Measurements from ENCODE around the gene MYADML2.

MYADML2 gene

DNA sequence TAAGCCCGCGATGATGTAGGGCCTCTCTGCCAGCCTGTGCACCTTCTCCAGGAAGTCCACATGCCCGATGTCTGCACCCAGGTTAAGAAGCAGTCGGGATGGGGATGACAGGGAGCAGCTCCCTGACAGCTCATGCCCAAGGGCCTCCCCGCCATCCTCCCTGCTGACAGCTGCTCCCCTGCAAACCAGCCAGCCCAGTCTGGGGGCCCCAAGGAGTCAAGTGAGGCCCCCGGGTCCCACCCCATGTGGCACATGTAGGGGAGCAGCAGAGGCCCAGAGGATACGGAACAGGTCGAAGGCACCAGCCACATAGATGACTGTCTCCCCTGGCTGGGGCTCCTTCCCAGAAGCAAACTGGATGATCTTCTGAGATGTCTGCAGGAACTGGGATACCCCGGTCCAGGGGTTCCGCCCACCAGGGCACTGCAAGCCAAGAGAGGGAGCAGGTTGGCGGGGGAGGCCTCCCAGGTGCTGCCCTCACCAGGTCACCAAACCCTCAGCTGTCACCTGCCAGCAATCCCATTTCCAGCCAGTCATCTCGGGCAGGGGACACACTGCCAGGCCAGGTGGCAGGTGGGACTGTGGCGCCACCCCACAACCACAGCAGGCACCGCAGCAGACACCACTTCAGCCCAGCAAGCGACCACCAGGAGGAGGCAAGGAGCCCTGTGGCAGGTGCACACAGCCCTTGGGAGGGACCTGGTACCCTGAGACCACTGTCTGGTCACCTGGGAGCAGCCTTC lies 40.4 kb downstream of the MYADML2 start:
- Mint-ChIP-seq H3K27me3 (peaks cover under 1% of the 10 kb centered on the region), H3K36me3 (peaks cover 29% of the 10 kb centered on the region), H3K9me3 (no peaks in the 10 kb centered on the region), H3K27ac (no peak overlapping the region), H3K4me1 (peaks cover 17% of the 10 kb centered on the region), H3K4me3 (no peak overlapping the region)
- no peak for ATAC-seq

DNA sequence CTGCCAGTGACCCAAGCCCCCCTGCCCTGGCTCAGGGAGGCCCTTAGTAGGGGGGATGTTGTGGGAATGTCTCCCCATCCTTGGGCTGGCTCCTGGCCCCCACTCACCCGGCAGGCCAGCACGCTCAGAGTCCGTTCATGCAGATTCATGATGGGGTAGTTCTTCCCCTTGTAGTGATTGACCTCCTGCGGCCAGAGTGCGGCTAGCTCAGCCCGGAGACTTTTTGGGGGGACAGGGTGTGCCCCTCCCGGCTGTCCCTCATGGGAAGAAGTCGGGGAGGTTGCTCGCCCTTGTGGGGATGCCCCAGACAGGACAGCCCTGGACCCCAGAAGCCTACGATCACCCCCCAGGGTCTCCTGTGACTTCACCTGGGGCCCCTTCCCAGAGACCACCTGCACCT lies 41.0 kb downstream of the MYADML2 start:
- Mint-ChIP-seq H3K9me3 (no peaks in the 10 kb centered on the region), H3K27ac (no peak overlapping the region), H3K4me3 (no peak overlapping the region), H3K4me1 (peaks cover 21% of the 10 kb centered on the region), H3K36me3 (peaks cover 30% of the 10 kb centered on the region), H3K27me3 (peaks cover 7% of the 10 kb centered on the region)
- no peak for ATAC-seq

DNA sequence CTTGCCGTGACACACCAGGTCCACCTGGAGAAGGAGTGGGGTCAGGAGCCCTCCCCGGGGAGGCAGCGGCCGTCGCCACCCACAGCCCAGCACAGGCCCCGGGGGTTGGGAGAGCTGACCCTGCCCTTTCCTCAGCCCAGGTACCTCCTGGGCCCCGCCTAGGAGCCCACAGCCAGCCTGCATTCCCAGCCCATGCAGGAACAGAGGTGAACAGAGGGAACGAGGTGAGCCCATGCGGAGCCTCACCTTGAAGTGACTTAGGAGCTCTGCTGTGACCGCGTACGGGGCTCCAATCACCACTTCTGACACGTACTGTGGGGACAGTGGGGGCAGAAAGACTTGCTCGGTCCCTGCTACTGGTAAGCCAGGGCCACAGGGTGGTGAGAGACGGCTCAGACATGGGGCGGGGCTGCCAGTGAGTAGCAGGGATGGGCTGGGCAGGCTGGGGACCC lies 41.6 kb downstream of the MYADML2 start:
- Mint-ChIP-seq H3K27me3 (peaks cover 12% of the 10 kb centered on the region), H3K4me3 (no peak overlapping the region), H3K27ac (no peak overlapping the region), H3K36me3 (peaks cover 36% of the 10 kb centered on the region), H3K4me1 (peaks cover 20% of the 10 kb centered on the region), H3K9me3 (no peaks in the 10 kb centered on the region)
- ATAC-seq: no peak

DNA sequence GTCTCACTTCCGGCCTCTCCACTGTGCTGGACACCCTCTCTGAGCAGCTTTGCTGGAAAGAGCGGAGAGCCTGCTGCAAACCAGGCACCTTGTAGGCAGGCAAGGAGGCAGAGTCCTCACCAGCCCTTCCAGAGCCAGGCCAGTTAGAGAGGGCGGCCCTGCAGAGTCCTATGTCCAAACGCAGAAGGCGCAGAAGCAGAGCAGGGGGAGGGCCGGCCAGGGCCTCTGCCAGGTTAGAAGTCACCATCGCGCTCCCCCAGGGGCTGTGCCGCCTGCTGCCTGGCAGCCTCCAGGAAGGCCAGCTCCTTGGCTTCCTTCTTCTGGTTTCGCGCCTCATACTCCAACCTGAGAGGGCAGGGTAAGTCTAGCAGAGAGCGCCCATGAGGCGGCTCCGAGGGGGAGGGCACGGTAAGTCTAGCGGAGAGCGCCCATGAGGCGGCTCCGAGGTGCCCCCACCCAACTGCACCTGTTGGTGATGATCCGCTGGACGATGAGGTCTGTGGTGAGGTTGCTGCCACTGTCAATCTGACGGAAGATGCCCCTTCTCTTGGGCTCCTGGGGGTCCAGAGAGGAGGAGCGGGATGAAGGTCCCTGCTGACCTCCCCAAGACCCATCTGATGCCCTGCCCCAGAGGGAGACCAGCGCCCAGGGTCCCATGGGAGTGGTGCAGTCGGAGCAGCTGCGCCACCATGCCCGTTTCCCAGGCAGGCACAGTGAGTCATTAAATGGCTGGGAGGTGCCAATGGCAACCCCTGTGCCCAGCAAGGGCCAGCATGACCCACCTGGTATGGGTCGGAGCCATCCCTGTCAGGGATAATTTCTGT lies 42.2 kb downstream of the MYADML2 start:
- H3K9me3 Mint-ChIP-seq: no peaks in the 10 kb centered on the region
- H3K4me3 Mint-ChIP-seq: no peak overlapping the region
- no peak for ATAC-seq
- H3K4me1 Mint-ChIP-seq: peaks cover 14% of the 10 kb centered on the region
- peaks cover 42% of the 10 kb centered on the region for H3K36me3 Mint-ChIP-seq
- H3K27me3 Mint-ChIP-seq: peaks cover 14% of the 10 kb centered on the region
- no peak overlapping the region for H3K27ac Mint-ChIP-seq

DNA sequence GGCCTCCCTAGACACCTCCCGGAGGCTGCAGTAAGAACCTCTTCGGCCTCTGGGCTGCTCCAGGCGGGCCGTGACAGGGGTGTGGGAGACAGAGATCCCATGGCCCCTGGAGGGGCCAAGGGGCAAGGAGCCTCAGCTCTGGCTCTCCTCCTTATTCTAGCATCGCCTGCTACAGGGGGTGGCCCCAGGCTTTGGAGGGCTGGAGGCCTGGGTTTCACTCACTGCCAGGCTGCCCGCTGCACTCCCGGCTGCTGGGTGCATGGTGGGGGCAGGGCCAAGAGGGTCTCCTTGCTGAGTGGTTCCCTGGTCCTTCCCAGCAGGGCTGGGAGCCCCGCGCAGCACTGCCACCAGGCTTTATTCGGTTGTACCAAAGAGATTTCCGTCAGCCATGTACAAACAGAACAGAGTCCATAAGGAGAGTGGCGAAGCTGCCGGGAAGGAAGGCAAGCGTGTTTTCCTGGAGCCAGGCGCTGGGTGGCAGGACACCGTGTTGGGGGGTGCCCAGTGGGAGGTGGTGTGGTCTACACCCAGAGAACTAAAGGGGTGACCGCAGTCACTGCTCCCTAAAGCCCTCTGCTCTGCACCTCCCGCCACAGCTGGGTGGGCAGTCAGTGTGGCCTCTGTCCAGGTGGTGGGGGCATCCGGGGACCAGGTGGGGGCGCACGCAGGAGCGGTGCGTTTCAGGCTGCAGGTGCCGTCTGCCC lies 43.0 kb downstream of the MYADML2 start:
- peaks cover 48% of the 10 kb centered on the region for H3K36me3 Mint-ChIP-seq
- ATAC-seq: no peak
- H3K9me3 Mint-ChIP-seq: no peaks in the 10 kb centered on the region
- peaks cover 14% of the 10 kb centered on the region for H3K27me3 Mint-ChIP-seq
- H3K27ac Mint-ChIP-seq: no peak overlapping the region
- H3K4me3 Mint-ChIP-seq: no peak overlapping the region
- peaks cover 6% of the 10 kb centered on the region for H3K4me1 Mint-ChIP-seq

DNA sequence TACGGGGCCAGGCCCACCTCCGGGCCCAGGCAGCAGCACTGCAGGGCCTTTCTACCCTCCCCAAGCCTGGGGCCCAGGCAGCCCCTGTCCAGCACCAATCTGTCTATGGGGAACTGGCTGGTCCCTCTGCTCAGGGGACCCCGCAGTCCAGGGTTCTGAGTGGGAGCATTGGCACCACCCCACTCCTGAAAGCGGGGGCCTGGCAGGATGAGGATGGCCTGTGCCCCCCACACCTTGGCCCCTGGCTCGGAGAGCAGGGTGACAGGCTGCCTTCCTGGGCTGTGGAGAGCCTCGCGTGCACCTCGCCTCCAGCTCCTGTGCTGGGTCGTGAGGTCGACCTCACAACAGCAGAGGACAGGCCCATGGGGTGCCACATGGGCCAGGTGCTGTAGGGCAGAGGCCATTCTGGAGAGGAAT lies 43.6 kb downstream of the MYADML2 start:
- Mint-ChIP-seq H3K4me1 (peaks cover 6% of the 10 kb centered on the region), H3K36me3 (peaks cover 42% of the 10 kb centered on the region)
- no peak for ATAC-seq

DNA sequence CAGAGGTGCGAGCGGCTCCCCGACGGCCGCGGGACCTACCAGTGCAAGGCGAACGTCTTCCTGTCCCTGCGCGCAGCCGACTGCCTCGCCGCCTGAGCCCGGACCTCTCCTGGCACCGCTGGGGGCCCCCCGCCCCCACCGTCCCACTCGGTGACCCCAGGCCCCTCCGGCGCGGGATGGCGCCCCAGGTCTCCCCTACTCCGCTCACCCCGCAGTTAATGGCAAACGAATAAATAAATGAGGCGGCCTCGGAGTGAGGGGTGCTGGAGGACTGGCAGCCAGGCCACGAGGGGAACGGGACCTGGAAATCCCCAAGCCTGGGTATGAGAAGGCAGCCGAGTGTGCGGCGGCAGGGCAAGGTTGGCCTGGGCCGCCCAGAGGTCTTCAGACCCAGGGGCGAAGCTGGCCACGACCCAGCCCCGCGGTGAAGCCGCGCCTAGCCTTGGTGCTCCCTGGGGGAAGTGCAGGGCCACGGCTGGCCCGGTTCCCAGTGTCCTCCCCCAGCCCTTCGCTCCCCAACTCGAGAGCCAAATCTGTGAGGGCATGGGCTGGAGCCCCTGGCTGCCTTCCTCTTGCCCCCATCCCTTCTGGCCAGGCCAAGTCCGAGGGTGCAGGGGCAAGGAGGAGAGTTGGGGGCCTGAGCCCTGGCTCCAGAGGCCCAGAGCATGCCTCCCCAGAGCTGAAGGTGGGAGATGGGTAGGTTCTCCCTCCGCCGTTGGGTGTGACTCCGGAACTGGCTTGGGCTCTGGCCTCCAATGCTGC lies 44.2 kb downstream of the MYADML2 start:
- ATAC-seq: peak; percentile 29
- Mint-ChIP-seq H3K4me3 (no peak overlapping the region), H3K27me3 (peaks cover 14% of the 10 kb centered on the region)

More for the DNA sequence above, 43.6 kb downstream of the MYADML2 start:
- peaks cover 14% of the 10 kb centered on the region for H3K27me3 Mint-ChIP-seq
- H3K27ac Mint-ChIP-seq: no peak overlapping the region
- no peak overlapping the region for H3K4me3 Mint-ChIP-seq
- H3K9me3 Mint-ChIP-seq: no peaks in the 10 kb centered on the region

DNA sequence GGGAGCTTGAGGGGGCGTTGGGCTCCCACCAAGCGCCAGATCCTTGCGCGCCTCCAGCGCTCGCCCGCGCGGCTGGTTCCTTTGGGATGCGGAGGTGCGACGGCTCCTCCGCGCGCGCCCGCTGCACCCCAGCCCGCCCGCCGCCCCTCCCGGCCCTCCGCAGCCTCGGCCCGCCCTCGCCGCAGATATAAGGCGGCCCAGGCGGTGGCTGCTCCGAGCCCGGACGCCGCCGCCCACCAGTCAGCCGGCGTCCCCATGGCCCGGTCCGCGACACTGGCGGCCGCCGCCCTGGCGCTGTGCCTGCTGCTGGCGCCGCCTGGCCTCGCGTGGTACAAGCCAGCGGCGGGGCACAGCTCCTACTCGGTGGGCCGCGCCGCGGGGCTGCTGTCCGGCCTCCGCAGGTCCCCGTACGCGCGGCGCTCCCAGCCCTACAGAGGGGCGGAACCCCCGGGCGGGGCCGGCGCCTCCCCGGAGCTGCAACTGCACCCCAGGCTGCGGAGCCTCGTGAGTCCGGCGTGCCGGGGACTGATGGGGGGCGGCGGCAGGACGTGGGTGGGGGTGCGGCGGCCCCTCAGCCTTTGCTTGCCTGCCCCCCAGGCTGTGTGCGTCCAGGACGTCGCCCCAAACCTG lies 44.9 kb downstream of the MYADML2 start, which contains the start of gene NPB:
Gene NPB (plus strand): TSS at position 216 of the 630 bp plus-strand sequence. CDS start 40 bp downstream, at position 256.
- Mint-ChIP-seq H3K4me1 (peaks cover 6% of the 10 kb centered on the region), H3K27me3 (peaks cover 14% of the 10 kb centered on the region), H3K27ac (no peak within 1 kb of the TSS), H3K4me3 (no peak within 1 kb of the TSS), H3K36me3 (peaks cover 42% of the 10 kb centered on the region), H3K9me3 (no peaks in the 10 kb centered on the region)
- ATAC-seq: peak; percentile 51

More for the DNA sequence above, 44.2 kb downstream of the MYADML2 start:
- H3K9me3 Mint-ChIP-seq: no peaks in the 10 kb centered on the region
- peaks cover 41% of the 10 kb centered on the region for H3K36me3 Mint-ChIP-seq
- H3K27ac Mint-ChIP-seq: no peak overlapping the region
- H3K4me1 Mint-ChIP-seq: peaks cover 6% of the 10 kb centered on the region

DNA sequence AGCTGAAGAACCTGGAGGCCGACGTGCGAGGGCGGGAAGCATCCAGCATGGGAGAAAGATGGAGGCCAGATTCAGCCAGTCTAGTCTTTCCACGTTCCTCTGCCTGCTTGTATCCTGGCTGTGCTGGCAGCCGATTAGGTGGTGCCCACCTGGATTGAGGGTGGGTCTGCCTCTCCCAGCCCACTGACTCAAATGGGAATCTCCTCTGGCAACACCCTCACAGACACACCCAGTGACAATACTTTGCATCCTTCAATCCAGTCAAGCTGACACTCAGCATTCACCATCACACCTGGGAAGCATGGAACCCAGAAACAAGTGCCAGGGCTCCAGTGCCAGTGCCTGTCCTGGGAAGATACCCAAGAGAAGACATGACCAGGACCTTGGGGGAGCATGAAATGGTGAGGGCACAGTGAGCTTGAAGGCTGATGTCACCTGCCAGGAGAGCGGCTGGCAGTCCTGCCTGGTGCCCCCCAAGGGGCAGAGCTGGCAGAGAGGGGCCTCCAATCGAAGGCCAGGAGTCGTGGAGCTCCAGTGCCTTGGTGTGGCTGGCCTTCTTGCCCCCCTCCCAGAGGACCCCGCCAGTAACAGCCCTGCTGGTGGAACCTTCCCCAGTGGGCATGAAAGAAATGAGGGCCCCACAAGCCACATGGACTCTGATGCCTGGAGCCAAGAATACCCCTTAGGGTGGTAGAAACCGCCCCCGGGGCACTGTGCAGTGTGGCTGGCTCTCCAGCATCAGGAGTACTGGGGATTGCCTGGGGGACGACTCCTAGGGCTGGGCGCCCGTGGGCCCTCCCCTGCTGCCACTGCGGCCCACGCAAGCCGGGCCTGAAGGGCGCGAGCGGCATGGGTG lies 45.6 kb downstream of the MYADML2 start:
- H3K4me3 Mint-ChIP-seq: no peak overlapping the region
- no peak overlapping the region for H3K27ac Mint-ChIP-seq
- peaks cover 6% of the 10 kb centered on the region for H3K4me1 Mint-ChIP-seq
- peaks cover 14% of the 10 kb centered on the region for H3K27me3 Mint-ChIP-seq
- peaks cover 37% of the 10 kb centered on the region for H3K36me3 Mint-ChIP-seq
- no peaks in the 10 kb centered on the region for H3K9me3 Mint-ChIP-seq
- ATAC-seq: peak; percentile 9

DNA sequence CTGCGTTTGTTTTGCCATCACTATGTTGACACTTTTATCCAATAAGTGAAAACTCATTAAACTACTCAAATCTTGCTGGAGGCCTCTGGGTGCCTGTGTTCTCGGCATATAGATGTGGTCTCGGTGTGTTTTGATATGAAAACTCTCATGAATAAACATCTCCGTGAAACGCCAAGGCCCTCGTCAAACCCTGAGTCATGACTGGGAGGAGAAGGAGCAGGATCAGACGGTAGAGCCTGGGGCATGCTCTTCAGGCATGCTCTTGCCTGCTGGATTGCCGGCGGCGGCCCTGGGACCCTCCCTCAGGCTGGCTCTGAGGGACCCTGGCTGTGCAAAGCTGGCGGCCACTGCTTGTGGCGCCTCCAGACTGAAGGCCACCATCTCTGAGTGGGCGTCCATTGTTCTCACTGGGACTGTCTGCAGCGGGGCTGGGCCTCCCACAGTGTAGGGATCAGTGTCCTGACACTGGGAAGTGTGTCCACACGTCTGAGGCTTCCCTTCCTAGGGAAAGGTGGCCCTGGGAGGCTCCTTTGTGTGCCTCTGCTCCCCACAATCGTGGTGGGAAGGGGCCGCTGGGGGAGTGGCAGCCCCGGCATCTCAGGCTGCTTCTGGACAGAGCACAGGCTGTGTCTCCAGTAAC lies 46.7 kb downstream of the MYADML2 start:
- Mint-ChIP-seq H3K27me3 (peaks cover 14% of the 10 kb centered on the region), H3K4me1 (peaks cover 6% of the 10 kb centered on the region), H3K36me3 (peaks cover 43% of the 10 kb centered on the region), H3K9me3 (no peaks in the 10 kb centered on the region), H3K27ac (no peak overlapping the region), H3K4me3 (no peak overlapping the region)
- ATAC-seq: no peak

DNA sequence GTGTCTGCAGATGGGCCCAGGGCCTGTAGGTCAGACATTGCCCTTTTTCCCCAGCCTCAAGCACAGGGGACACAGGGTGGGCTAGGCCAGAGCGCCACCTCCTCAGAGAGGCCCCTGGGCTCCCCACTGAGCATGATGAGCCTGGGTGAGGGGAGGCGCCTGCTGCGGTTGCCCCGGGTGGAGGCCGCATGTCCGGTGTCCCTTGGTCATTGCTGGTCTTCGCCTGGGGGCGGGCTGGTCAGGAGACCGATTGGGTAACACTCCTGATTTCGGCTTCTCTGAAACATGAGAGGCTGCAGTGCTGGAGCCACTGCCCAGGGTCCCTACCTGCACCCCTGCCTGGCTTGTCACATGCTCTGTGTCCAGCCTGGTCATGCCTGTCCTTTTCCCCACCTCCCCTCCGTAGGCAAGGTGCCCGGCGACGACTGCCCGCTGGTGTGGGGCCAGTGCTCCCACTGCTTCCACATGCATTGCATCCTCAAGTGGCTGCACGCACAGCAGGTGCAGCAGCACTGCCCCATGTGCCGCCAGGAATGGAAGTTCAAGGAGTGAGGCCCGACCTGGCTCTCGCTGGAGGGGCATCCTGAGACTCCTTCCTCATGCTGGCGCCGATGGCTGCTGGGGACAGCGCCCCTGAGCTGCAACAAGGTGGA lies 47.4 kb downstream of the MYADML2 start:
- no peaks in the 10 kb centered on the region for H3K9me3 Mint-ChIP-seq
- H3K36me3 Mint-ChIP-seq: peaks cover 48% of the 10 kb centered on the region
- ATAC-seq: no peak
- H3K27me3 Mint-ChIP-seq: peaks cover 14% of the 10 kb centered on the region
- H3K4me3 Mint-ChIP-seq: no peak overlapping the region
- no peak overlapping the region for H3K27ac Mint-ChIP-seq
- peaks cover 6% of the 10 kb centered on the region for H3K4me1 Mint-ChIP-seq

DNA sequence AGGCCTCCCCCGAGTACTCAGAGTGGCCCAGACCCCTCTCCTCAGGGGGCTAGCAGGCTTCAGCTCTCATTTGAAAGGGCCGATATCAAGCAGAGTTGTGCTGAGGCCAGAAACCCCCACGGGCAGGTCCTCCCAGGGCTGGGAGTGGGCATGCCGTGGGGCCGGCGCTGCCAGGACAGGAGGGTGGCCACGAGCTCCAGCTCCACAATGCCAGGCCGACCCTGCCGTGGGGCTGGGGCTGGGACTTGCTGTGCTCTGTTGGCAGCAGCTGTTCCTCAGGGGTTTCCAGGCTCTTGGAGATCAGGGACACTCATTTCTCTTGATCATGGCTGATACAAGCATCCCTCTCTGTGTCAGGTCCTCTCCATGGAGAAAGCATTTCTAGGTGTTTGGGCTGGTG lies 48.1 kb downstream of the MYADML2 start:
- ATAC-seq: no peak
- peaks cover 7% of the 10 kb centered on the region for H3K4me1 Mint-ChIP-seq
- peaks cover 14% of the 10 kb centered on the region for H3K27me3 Mint-ChIP-seq
- no peak overlapping the region for H3K27ac Mint-ChIP-seq
- no peak overlapping the region for H3K4me3 Mint-ChIP-seq
- H3K9me3 Mint-ChIP-seq: no peaks in the 10 kb centered on the region
- H3K36me3 Mint-ChIP-seq: peaks cover 42% of the 10 kb centered on the region

Measured in stimulated activated memory B cell treated with anti-CD40 and anti-IgM and Interleukin-4, amounts not matched to agents 10 μg/mL and 1 μg/mL and 100 μg/mL, for 72 hours (primary cell).